H1 (cell line): Measurements from ENCODE around the gene PCCA. TPM values are rescaled to one million over a fixed set of nuclear protein-coding genes. Genes with fewer than 3 reads are reported as not detected.

Experiments used
- CTCF ChIA-PET: fragments of 300-600 bp; sonication (Branson Sonifier 250); formaldehyde crosslinking; loops from one replicate; lab custom pipeline; 2021; ENCODE audit not compliant: partially characterized antibody; lab: Charles Lee
- POLR2A ChIA-PET: fragments of 300-600 bp; sonication (Branson Sonifier 250); formaldehyde crosslinking; loops from one replicate; lab custom pipeline; 2021; ENCODE audit warnings: inconsistent platforms; ENCODE audit not compliant: partially characterized antibody; lab: Charles Lee
- DNase-seq, 2 experiments: peaks; one replicate each; pipeline versions ENCODE4 v3.0.0 to v3.0.0-alpha.2; 2010 to 2022; ENCODE audit warnings: low spot score in 2 of 2, low read depth in 1 of 2, mixed read lengths in 1 of 2
- FAIRE-seq: peaks from 2 replicates; lab custom pipeline; 2011; peaks lifted over from hg19 to GRCh38; lab: Jason Lieb, UNC
- H2AFZ ChIP-seq: 2 replicates; pipeline ENCODE4 v1.8.1; 2012; ENCODE audit warnings: low read length, inconsistent platforms
- H2AK5ac ChIP-seq: 2 replicates; pipeline ENCODE4 v1.6.1; 2013; ENCODE audit warnings: low read depth, low read length
- H2BK120ac ChIP-seq: replicated peaks from 2 replicates; pipeline ENCODE3; 2013; ENCODE audit warnings: low read depth, low read length, inconsistent platforms
- H2BK12ac ChIP-seq: 2 replicates; pipeline ENCODE4 v1.6.1; 2013; ENCODE audit warnings: low read depth, low read length
- H2BK15ac ChIP-seq: 2 replicates; pipeline ENCODE4 v1.6.1; 2013; ENCODE audit warnings: low read length
- H2BK20ac ChIP-seq: 2 replicates; pipeline ENCODE4 v1.6.1; 2013; ENCODE audit warnings: low read length
- H2BK5ac ChIP-seq: 2 replicates; pipeline ENCODE4 v1.6.1; 2013; ENCODE audit warnings: low read depth, low read length
- H3K14ac ChIP-seq: 2 replicates; pipeline ENCODE4 v1.6.1; 2013; ENCODE audit warnings: inconsistent platforms; ENCODE audit not compliant: insufficient read length
- H3K18ac ChIP-seq: 2 replicates; pipeline ENCODE4 v1.6.1; 2013; ENCODE audit warnings: low read length; ENCODE audit errors: extremely low read depth
- H3K23ac ChIP-seq: 2 replicates; pipeline ENCODE4 v1.6.1; 2013; ENCODE audit warnings: inconsistent platforms; ENCODE audit not compliant: insufficient read length
- H3K23me2 ChIP-seq: 2 replicates; pipeline ENCODE4 v1.6.1; 2013; ENCODE audit warnings: low read depth, low read length
- H3K27ac ChIP-seq: 2 replicates; pipeline ENCODE4 v1.6.1; 2011; ENCODE audit warnings: low read depth, low read length, inconsistent platforms
- H3K27me3 ChIP-seq, 4 experiments: replicated peaks in 1 of 4; 1 replicate in 1 of 4; 2 replicates in 3 of 4; pipeline versions ENCODE4 v1.6.1 to v1.8.1; 2011 to 2013; ENCODE audit warnings: low read length in 3 of 4, mild to moderate bottlenecking in 3 of 4, inconsistent platforms in 2 of 4, mixed read lengths in 2 of 4, moderate library complexity in 1 of 4; ENCODE audit not compliant: control insufficient read depth in 3 of 4, insufficient read depth in 3 of 4; ENCODE audit errors: extremely low read depth in 1 of 4
- H3K36me3 ChIP-seq, 4 experiments: 2 replicates each; pipeline versions ENCODE4 v1.6.1 to v1.8.1; 2011 to 2013; ENCODE audit warnings: mild to moderate bottlenecking in 4 of 4, low read length in 3 of 4, moderate library complexity in 2 of 4, control low read depth in 1 of 4, inconsistent platforms in 1 of 4; ENCODE audit not compliant: insufficient read depth in 4 of 4, control insufficient read depth in 2 of 4
- H3K4ac ChIP-seq: replicated peaks from 2 replicates; pipeline ENCODE3; 2013; ENCODE audit warnings: low read length, low read depth, mixed read lengths, inconsistent platforms; ENCODE audit not compliant: insufficient read length
- H3K4me1 ChIP-seq, 4 experiments: replicated peaks in 1 of 4; 1 replicate in 1 of 4; 2 replicates in 3 of 4; pipeline versions ENCODE4 v1.6.1 to v1.8.1; 2011 to 2013; ENCODE audit warnings: low read length in 3 of 4, inconsistent platforms in 2 of 4, mixed read lengths in 1 of 4; ENCODE audit not compliant: insufficient read depth in 4 of 4, control insufficient read depth in 3 of 4
- H3K4me2 ChIP-seq, 2 experiments: 2 replicates each; pipeline versions ENCODE4 v1.6.1 to v1.8.1; 2011 to 2013; ENCODE audit warnings: low read depth in 2 of 2, low read length in 2 of 2, control low read depth in 1 of 2, inconsistent platforms in 1 of 2, mild to moderate bottlenecking in 1 of 2; ENCODE audit not compliant: insufficient read depth in 1 of 2
- H3K4me3 ChIP-seq, 4 experiments: fragments of 200-600, 300-600 bp in 1 of 4; sonication (generic), shearing (Covaris generic), sonication (Bioruptor Twin) in 1 of 4; 2 replicates each; pipeline versions ENCODE4 v1.5.1 to v1.8.1; 2011 to 2016; ENCODE audit warnings: low read length in 4 of 4, low read depth in 3 of 4, control low read depth in 2 of 4, inconsistent platforms in 2 of 4, mild to moderate bottlenecking in 2 of 4, mixed read lengths in 1 of 4, moderate library complexity in 1 of 4; ENCODE audit not compliant: insufficient read depth in 2 of 4; ENCODE audit errors: extremely low read depth in 1 of 4
- H3K56ac ChIP-seq: replicated peaks from 2 replicates; pipeline ENCODE3; 2013; ENCODE audit warnings: low read depth, mild to moderate bottlenecking, mixed read lengths, low read length, inconsistent platforms; ENCODE audit not compliant: insufficient read length
- H3K79me1 ChIP-seq: 2 replicates; pipeline ENCODE4 v1.6.1; 2013; ENCODE audit warnings: low read depth, low read length, control low read depth
- H3K79me2 ChIP-seq, 2 experiments: 2 replicates each; pipeline versions ENCODE4 v1.6.1 to v1.8.1; 2012 to 2013; ENCODE audit warnings: low read length in 2 of 2, mild to moderate bottlenecking in 2 of 2, inconsistent platforms in 1 of 2; ENCODE audit not compliant: insufficient read depth in 2 of 2, control insufficient read depth in 1 of 2
- H3K9ac ChIP-seq, 4 experiments: replicated peaks in 1 of 4; 1 replicate in 1 of 4; 2 replicates in 3 of 4; pipeline versions ENCODE4 v1.6.1 to v1.8.1; 2011 to 2013; ENCODE audit warnings: low read depth in 3 of 4, low read length in 3 of 4, control low read depth in 2 of 4, mild to moderate bottlenecking in 2 of 4, moderate library complexity in 2 of 4, inconsistent platforms in 1 of 4; ENCODE audit errors: extremely low read depth in 1 of 4
- H3K9me3 ChIP-seq, 2 experiments: 2 replicates each; pipeline versions ENCODE4 v1.6.1 to v1.8.1; 2012 to 2013; ENCODE audit warnings: mild to moderate bottlenecking in 2 of 2, moderate library complexity in 2 of 2, control low read depth in 1 of 2, inconsistent platforms in 1 of 2, low read depth in 1 of 2, low read length in 1 of 2, mixed read lengths in 1 of 2; ENCODE audit not compliant: insufficient read depth in 2 of 2
- H4K20me1 ChIP-seq, 2 experiments: replicated peaks in 1 of 2; 2 replicates each; pipeline versions ENCODE3 to v1.8.1; 2011 to 2013; ENCODE audit warnings: inconsistent platforms in 2 of 2, low read length in 2 of 2, mild to moderate bottlenecking in 1 of 2; ENCODE audit not compliant: insufficient read depth in 2 of 2, control insufficient read depth in 1 of 2
- H4K5ac ChIP-seq: 2 replicates; pipeline ENCODE4 v1.6.1; 2013; ENCODE audit warnings: low read length, low read depth, mixed read lengths, inconsistent platforms; ENCODE audit not compliant: insufficient read length
- H4K8ac ChIP-seq: 2 replicates; pipeline ENCODE4 v1.8.0; 2013; ENCODE audit warnings: mild to moderate bottlenecking, moderate library complexity, low read length, inconsistent platforms; ENCODE audit not compliant: insufficient read depth; ENCODE audit errors: extremely low read depth
- H4K91ac ChIP-seq: replicated peaks from 2 replicates; pipeline ENCODE3; 2013; ENCODE audit warnings: low read length, mixed read lengths, inconsistent platforms; ENCODE audit not compliant: insufficient read length
- E2F6 ChIP-seq: IDR thresholded peaks from 2 replicates; pipeline ENCODE4 v1.6.1; 2012; ENCODE audit warnings: inconsistent platforms
- GTF2F1 ChIP-seq: IDR thresholded peaks from 2 replicates; pipeline ENCODE4 v1.6.1; 2012; ENCODE audit warnings: low read depth, low read length, improper control_type of control experiment, borderline replicate concordance
- SAP30 ChIP-seq: fragments of 300-600 bp; sonication (generic); IDR thresholded peaks from 2 replicates; pipeline ENCODE4 v1.7.1; 2012; ENCODE audit warnings: low read length, moderate library complexity, mild to moderate bottlenecking, inconsistent platforms; ENCODE audit not compliant: insufficient read depth, insufficient replicate concordance
- SIRT6 ChIP-seq: IDR thresholded peaks from one replicate; pipeline ENCODE4 v1.7.1; 2012; ENCODE audit warnings: low read length, inconsistent platforms
- polyA plus RNA-seq, 7 experiments: library from polyadenylated mRNA; depleted of rRNA in 3 of 7; stranded (reverse) in 5 of 7; unstranded in 2 of 7; fragments of >200 nt in 5 of 7; fragments of 200-250 nt in 2 of 7; gene quantifications; 1 replicate in 5 of 7; 2 replicates in 1 of 7; 4 replicates in 1 of 7; pipeline versions ENCODE4 v1.2.1 to v1.2.3, GENCODE V29; 2011 to 2013; ENCODE audit warnings: missing spikeins in 2 of 7, mixed read lengths in 2 of 7
- total RNA-seq: library from RNA; stranded (reverse); fragmentation: NEBNext Ultra II Directional; extraction: Animal tissue kit (Norgen Biotek cat#: 25700); gene quantifications from 2 replicates; pipeline ENCODE4 v1.2.1, GENCODE V29; 2021

The PCCA gene
- total and polyA plus RNA-seq, 2 of the 8 experiments (the other 6 are each of a cell fraction or from before 2014, with no cell fraction given), result 18.4 to 49.8 TPM

- H2AFZ ChIP-seq, result no peak overlapping the region
- H3K23me2 ChIP-seq, result no peaks in the 10 kb centered on the region
- no peak overlapping the region for H3K9ac ChIP-seq
- no peak overlapping the region for H2BK5ac ChIP-seq
- FAIRE-seq, result no peak
- DNase-seq, result no peak
- POLR2A ChIA-PET, result no interaction called here
- H4K8ac ChIP-seq, result no peak overlapping the region
- no peak overlapping the region for H2BK15ac ChIP-seq
- H3K23ac ChIP-seq, result no peak overlapping the region
- no peaks in the 10 kb centered on the region for H3K79me2 ChIP-seq
- no peak overlapping the region for H2AK5ac ChIP-seq
- H3K79me1 ChIP-seq, result no peaks in the 10 kb centered on the region
- H3K56ac ChIP-seq, result no peak overlapping the region
- peaks cover 0 to 6% (median 0%) of the 10 kb centered on the region in 4 experiments; a peak in 3 of 8 replicates for H3K36me3 ChIP-seq
- no peaks in the 10 kb centered on the region for H3K27me3 ChIP-seq
- no peak overlapping the region for H3K4me3 ChIP-seq
- H2BK20ac ChIP-seq, result no peak overlapping the region
- CTCF ChIA-PET, result no interaction called here
- no peak overlapping the region for H3K18ac ChIP-seq
- no peak for TF ChIP-seq SAP30
- TF ChIP-seq GTF2F1, result no peak
- no peak for TF ChIP-seq E2F6
- TF ChIP-seq SIRT6, result no peak
- no peak overlapping the region for H3K14ac ChIP-seq
- H4K20me1 ChIP-seq, result no peaks in the 10 kb centered on the region
- no peak overlapping the region for H3K27ac ChIP-seq
- H2BK12ac ChIP-seq, result no peak overlapping the region
- H3K4me2 ChIP-seq, result no peak overlapping the region
- H2BK120ac ChIP-seq, result no peak overlapping the region
- 0 out of 4 replicates have a peak, but pooled peaks cover 0 to 2% of the 10 kb centered on the region in 2 experiments for H3K9me3 ChIP-seq
- H3K4ac ChIP-seq, result no peak overlapping the region
- H4K91ac ChIP-seq, result no peak overlapping the region
- no peak overlapping the region for H4K5ac ChIP-seq
- H3K4me1 ChIP-seq, result no peaks in the 10 kb centered on the region
These were observed 241.8 kb downstream of the PCCA start for GRCh38 chr13:100330662-100331061.
